ENCODE data around the gene SEMA5A.

Gene SEMA5A

GRCh38 chr5:9151684-9152427 is 394.0 kb downstream of the SEMA5A start:
- DNase-seq = no peak

- no peak for DNase-seq
Measured at GRCh38 chr5:9149988-9150387, 395.9 kb downstream of the SEMA5A start.

- DNase-seq = no peak
Measured at GRCh38 chr5:9148242-9148641, 397.6 kb downstream of the SEMA5A start.

GRCh38 chr5:9140711-9141110 is 405.2 kb downstream of the SEMA5A start:
- no peak for DNase-seq

- DNase-seq = no peak
Measured at GRCh38 chr5:9140202-9140601, 405.7 kb downstream of the SEMA5A start.

GRCh38 chr5:9139344-9139743 is 406.5 kb downstream of the SEMA5A start:
- DNase-seq = no peak

GRCh38 chr5:9128136-9128535 is 417.7 kb downstream of the SEMA5A start:
- no peak for DNase-seq

GRCh38 chr5:9126490-9126889 is 419.4 kb downstream of the SEMA5A start:
- no peak for DNase-seq

GRCh38 chr5:9125852-9126251 is 420.0 kb downstream of the SEMA5A start:
- DNase-seq = no peak

- no peak for DNase-seq
Measured at GRCh38 chr5:9124838-9125237, 421.0 kb downstream of the SEMA5A start.

- no peak for DNase-seq
Measured at GRCh38 chr5:9124071-9124470, 421.8 kb downstream of the SEMA5A start.

- DNase-seq = no peak
Measured at GRCh38 chr5:9122528-9122927, 423.3 kb downstream of the SEMA5A start.

GRCh38 chr5:9121597-9121996 is 424.3 kb downstream of the SEMA5A start:
- DNase-seq = no peak

- DNase-seq = no peak
Measured at GRCh38 chr5:9118852-9119251, 427.0 kb downstream of the SEMA5A start.

- DNase-seq = no peak
Measured at GRCh38 chr5:9115093-9115492, 430.8 kb downstream of the SEMA5A start.

GRCh38 chr5:9112520-9113291 is 433.2 kb downstream of the SEMA5A start:
- DNase-seq = no peak

- no peak for DNase-seq
Measured at GRCh38 chr5:9108162-9108561, 437.7 kb downstream of the SEMA5A start.

GRCh38 chr5:9105851-9106250 is 440.0 kb downstream of the SEMA5A start:
- DNase-seq = no peak

GRCh38 chr5:9104571-9105339 is 441.1 kb downstream of the SEMA5A start:
- DNase-seq = no peak

- no peak for DNase-seq
Measured at GRCh38 chr5:9103290-9103689, 442.6 kb downstream of the SEMA5A start.

- DNase-seq = no peak
Measured at GRCh38 chr5:9099689-9100088, 446.2 kb downstream of the SEMA5A start.

- no peak for DNase-seq
Measured at GRCh38 chr5:9098990-9099389, 446.9 kb downstream of the SEMA5A start.

- DNase-seq = no peak
Measured at GRCh38 chr5:9094582-9094981, 451.3 kb downstream of the SEMA5A start.

Data from CD4-positive, alpha-beta T cell treated with Interleukin-4 for 4 hours (primary cell).